ENCODE data around the gene CLEC16A. TPM values are rescaled to one million over a fixed set of nuclear protein-coding genes. Genes with fewer than 3 reads are reported as not detected.

CLEC16A gene
- total and polyA plus RNA-seq, 8 donors, result 8.1 to 17.2 (median 10.7) TPM

- WGBS, 2 donors, result 73 to 74% methylated on average over 8 of the region's 8 CpGs
- no peak overlapping the region for H3K4me3 ChIP-seq
- ATAC-seq (no peak), DNase-seq (no peak), FAIRE-seq (no peak)
- H3K27ac ChIP-seq, result no peak overlapping the region
- TF ChIP-seq CTCF (IDR thresholded peaks at IDR 0.05), result no peak
- intact Hi-C loops (cut with DNase I), result no loop called here
- no peaks in the 10 kb centered on the region for H3K36me3 ChIP-seq
- H3K9me3 ChIP-seq, result no peaks in the 10 kb centered on the region
- H3K27me3 ChIP-seq, result no peaks in the 10 kb centered on the region
- peaks cover 9 to 20% (median 11%) of the 10 kb centered on the region in 3 donors for H3K4me1 ChIP-seq
Observed at GRCh38 chr16:11097094-11097786, 152.9 kb downstream of the CLEC16A start.

- TF ChIP-seq CTCF (IDR thresholded peaks at IDR 0.05), result no peak
- Histone ChIP-seq H3K4me3 (no peak overlapping the region), H3K27ac (no peak overlapping the region), H3K27me3 (no peaks in the 10 kb centered on the region), H3K4me1 (peaks cover 14 to 24% (median 16%) of the 10 kb centered on the region in 3 donors), H3K9me3 (no peaks in the 10 kb centered on the region), H3K36me3 (no peaks in the 10 kb centered on the region)
- intact Hi-C loops (cut with DNase I), result no loop called here
- 74 to 77% methylated on average over 6 of the region's 6 CpGs for WGBS, 2 donors
- no peak for ATAC-seq
- no peak for DNase-seq
- FAIRE-seq, result no peak
Observed at GRCh38 chr16:11097787-11098167, 153.4 kb downstream of the CLEC16A start.

- DNase-seq, result no peak
- H3K27me3 ChIP-seq, result no peaks in the 10 kb centered on the region
- H3K36me3 ChIP-seq, result no peaks in the 10 kb centered on the region
- H3K27ac ChIP-seq, result no peak overlapping the region
- intact Hi-C loops (cut with DNase I), result no loop called here
- WGBS, 2 donors, result 91 to 94% methylated on average over 17 of the region's 17 CpGs
- peaks cover 14 to 24% (median 17%) of the 10 kb centered on the region in 3 donors for H3K4me1 ChIP-seq
- FAIRE-seq, result no peak
- H3K9me3 ChIP-seq, result no peaks in the 10 kb centered on the region
- H3K4me3 ChIP-seq, result no peak overlapping the region
- ATAC-seq, result no peak
- no peak for TF ChIP-seq CTCF (IDR thresholded peaks at IDR 0.05)
Observed at GRCh38 chr16:11098601-11099390, 154.4 kb downstream of the CLEC16A start.

GRCh38 chr16:11099672-11100205, 155.4 kb downstream of the CLEC16A start:
- WGBS, 2 donors, result 80 to 88% methylated on average over 7 of the region's 7 CpGs
- Histone ChIP-seq H3K36me3 (no peaks in the 10 kb centered on the region), H3K9me3 (no peaks in the 10 kb centered on the region), H3K4me1 (peaks cover 14 to 20% (median 17%) of the 10 kb centered on the region in 3 donors), H3K27me3 (no peaks in the 10 kb centered on the region), H3K27ac (no peak overlapping the region), H3K4me3 (no peak overlapping the region)
- no peak for TF ChIP-seq CTCF (IDR thresholded peaks at IDR 0.05)
- intact Hi-C loops (cut with DNase I), result no loop called here
- no peak for DNase-seq
- ATAC-seq, result no peak
- FAIRE-seq, result no peak
